ENCODE data around the gene KRT20. TPM values are rescaled to one million over a fixed set of nuclear protein-coding genes. Genes with fewer than 3 reads are reported as not detected.

KRT20 gene
- total RNA-seq, 2 donors from 2014 or later = 1.8 TPM; not detected in 1

DNA sequence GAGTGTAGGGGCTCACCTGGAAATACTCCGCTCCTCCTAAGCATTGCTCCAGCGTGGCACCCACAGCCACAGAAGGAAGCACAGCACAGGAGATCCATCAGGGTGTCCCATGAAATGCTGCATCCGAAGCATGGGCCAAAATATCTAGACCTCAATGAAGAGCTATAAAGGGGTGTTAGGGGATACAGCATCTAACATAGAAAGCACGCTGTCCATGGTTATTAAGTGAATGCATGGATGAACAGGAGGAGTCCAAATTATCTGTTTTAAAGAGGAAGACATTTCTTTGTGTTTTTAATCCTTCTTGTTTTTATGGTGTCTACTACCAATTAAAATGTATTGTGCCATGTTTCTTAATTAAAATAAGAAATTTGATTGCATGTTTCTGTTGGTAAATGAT, 21.6 kb upstream of the KRT20 start:
- Histone ChIP-seq H3K27ac (no peak overlapping the region), H3K4me3 (no peak overlapping the region), H3K4me1 (ENCODE audit: control insufficient read depth in 1 of 2, low read depth in 2 of 2) (peaks cover 14 to 17% of the 10 kb centered on the region in 2 donors), H3K27me3 (replicated peaks; ENCODE audit: insufficient read depth) (no peaks in the 10 kb centered on the region), H3K36me3 (no peaks in the 10 kb centered on the region), H3K9me3 (no peaks in the 10 kb centered on the region)
- ATAC-seq (ENCODE audit: insufficient number of reproducible peaks, low FRiP score, low read depth) (no peak), DNase-seq (ENCODE audit: low spot score) (no peak)
- TF ChIP-seq, protein P1, sequence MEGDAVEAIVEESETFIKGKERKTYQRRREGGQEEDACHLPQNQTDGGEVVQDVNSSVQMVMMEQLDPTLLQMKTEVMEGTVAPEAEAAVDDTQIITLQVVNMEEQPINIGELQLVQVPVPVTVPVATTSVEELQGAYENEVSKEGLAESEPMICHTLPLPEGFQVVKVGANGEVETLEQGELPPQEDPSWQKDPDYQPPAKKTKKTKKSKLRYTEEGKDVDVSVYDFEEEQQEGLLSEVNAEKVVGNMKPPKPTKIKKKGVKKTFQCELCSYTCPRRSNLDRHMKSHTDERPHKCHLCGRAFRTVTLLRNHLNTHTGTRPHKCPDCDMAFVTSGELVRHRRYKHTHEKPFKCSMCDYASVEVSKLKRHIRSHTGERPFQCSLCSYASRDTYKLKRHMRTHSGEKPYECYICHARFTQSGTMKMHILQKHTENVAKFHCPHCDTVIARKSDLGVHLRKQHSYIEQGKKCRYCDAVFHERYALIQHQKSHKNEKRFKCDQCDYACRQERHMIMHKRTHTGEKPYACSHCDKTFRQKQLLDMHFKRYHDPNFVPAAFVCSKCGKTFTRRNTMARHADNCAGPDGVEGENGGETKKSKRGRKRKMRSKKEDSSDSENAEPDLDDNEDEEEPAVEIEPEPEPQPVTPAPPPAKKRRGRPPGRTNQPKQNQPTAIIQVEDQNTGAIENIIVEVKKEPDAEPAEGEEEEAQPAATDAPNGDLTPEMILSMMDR (IDR thresholded peaks at IDR 0.05) = no peak

DNA sequence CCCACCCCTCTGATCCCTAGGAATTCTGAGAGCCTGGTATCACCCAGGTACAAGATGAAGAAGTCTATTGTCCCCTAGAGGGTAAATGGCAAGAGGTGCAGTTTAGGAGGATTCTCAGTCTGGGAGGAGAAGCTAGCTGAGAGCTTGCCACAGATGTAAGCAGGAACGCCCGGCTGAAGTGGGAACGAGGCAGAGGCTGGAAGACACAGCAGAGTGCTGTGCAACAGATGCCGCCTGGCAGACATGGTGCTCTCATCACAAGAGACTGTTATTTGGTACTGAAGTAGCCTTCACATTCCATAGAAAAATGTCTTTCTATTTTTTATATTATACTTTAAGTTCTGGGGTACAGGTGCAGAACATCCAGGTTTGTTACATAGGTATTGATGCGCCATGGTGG, 20.3 kb upstream of the KRT20 start:
- no peaks in the 10 kb centered on the region for H3K27me3 ChIP-seq (replicated peaks; ENCODE audit: insufficient read depth)

DNA sequence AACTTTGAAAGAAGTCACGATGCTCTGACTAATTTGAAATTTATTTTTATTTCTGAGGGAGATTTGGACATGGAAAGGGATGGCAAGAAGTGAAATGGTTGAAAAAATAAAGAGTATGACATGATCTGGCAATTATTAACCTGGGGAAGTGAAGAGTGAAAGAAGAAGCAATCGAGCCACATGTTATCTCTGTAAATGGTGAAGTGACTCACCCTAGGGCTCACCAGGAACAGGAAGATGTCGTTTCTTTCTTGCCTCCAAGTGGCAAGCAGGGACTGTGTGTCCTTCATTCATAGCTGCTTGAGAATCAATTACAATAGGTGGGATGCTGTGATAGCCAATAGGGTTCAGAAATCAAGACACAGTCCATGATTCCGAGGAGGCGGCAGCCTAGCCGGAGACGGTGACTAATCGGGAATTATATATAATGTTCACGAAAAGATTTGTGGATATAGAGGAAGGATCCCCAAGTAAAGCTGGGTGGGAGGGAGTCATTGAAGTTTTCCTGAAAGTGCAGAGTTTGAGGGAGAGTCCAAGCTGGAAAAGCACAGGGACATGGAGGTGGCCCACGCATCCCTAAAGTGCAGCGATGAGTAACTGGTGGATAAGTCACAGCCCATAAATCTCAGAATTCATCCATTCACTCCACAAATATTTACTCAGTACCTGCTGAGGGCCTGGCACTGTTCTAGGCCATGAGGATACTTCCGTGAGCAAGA, 18.2 kb upstream of the KRT20 start:
- H3K4me3 ChIP-seq = no peak overlapping the region

More for the DNA sequence above, 20.3 kb upstream of the KRT20 start:
- Histone ChIP-seq H3K4me1 (ENCODE audit: control insufficient read depth in 1 of 2, low read depth in 2 of 2) (peaks cover 9 to 10% of the 10 kb centered on the region in 2 donors), H3K4me3 (no peak overlapping the region), H3K36me3 (no peaks in the 10 kb centered on the region), H3K9me3 (no peaks in the 10 kb centered on the region), H3K27ac (no peak overlapping the region)
- DNase-seq (ENCODE audit: low spot score) = no peak
- TF ChIP-seq, protein P1 (IDR thresholded peaks at IDR 0.05) = no peak
- no peak for ATAC-seq (ENCODE audit: insufficient number of reproducible peaks, low FRiP score, low read depth)

DNA sequence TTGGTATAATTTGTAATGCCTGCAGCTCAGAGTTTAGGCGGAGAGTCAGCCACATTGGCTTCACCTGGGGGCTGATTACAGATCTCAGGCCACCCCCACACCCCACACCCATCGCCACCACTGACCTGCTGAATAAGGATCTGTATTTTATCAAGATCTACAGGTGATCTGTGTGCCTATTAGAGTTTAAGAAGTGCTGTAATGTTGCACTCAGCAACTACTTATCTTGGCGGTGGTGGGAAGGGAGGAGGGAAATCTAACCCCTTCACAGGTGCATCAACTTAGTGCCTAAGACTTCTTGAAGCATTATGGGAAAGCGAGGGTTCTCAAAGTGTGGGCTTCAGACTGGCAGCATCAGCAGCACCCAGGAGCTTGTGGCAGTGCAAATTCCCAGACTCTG, 17.5 kb upstream of the KRT20 start:
- no peak overlapping the region for H3K27ac ChIP-seq
- no peak overlapping the region for H3K4me3 ChIP-seq
- TF ChIP-seq, protein P1 (IDR thresholded peaks at IDR 0.05) = no peak
- no peaks in the 10 kb centered on the region for H3K27me3 ChIP-seq (replicated peaks; ENCODE audit: insufficient read depth)
- ATAC-seq (ENCODE audit: insufficient number of reproducible peaks, low FRiP score, low read depth) (no peak), DNase-seq (ENCODE audit: low spot score) (no peak)
- no peaks in the 10 kb centered on the region for H3K4me1 ChIP-seq (ENCODE audit: control insufficient read depth in 1 of 2, low read depth in 2 of 2)
- no peaks in the 10 kb centered on the region for H3K36me3 ChIP-seq
- H3K9me3 ChIP-seq = no peaks in the 10 kb centered on the region

More for the DNA sequence above, 18.2 kb upstream of the KRT20 start:
- ATAC-seq (ENCODE audit: insufficient number of reproducible peaks, low FRiP score, low read depth) = no peak
- Histone ChIP-seq H3K27me3 (replicated peaks; ENCODE audit: insufficient read depth) (no peaks in the 10 kb centered on the region), H3K27ac (no peak overlapping the region), H3K4me1 (ENCODE audit: control insufficient read depth in 1 of 2, low read depth in 2 of 2) (no peaks in the 10 kb centered on the region), H3K36me3 (no peaks in the 10 kb centered on the region), H3K9me3 (no peaks in the 10 kb centered on the region)
- no peak for DNase-seq (ENCODE audit: low spot score)
- TF ChIP-seq, protein P1 (IDR thresholded peaks at IDR 0.05) = no peak

DNA sequence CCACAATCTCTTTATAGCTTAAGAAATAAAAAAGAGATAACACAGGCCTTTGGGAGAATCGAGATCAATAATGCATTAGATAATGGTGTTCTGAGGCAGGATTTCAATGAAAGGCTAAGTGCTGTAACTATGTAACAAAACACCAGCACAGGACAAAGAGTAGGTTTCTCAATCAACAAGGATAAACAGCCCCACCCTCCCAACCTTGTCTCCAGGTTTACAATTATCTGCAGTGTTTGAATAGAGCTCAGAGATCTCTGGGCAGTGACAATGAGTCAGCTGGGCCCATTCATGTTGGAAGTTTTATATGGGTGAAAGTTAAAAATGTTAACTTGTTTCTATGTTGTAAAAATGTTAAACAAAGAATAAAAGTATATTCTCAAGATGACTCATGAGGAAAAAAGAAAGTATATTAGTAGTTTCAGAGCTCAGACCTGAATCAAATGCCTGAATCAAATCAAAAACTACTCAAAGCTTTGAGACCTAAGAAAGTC, 17.0 kb upstream of the KRT20 start:
- DNase-seq (ENCODE audit: low spot score) = no peak
- no peak overlapping the region for H3K27ac ChIP-seq
- ATAC-seq (ENCODE audit: insufficient number of reproducible peaks, low FRiP score, low read depth) = no peak
- H3K4me3 ChIP-seq = no peak overlapping the region
- H3K27me3 ChIP-seq (replicated peaks; ENCODE audit: insufficient read depth) = no peaks in the 10 kb centered on the region
- no peaks in the 10 kb centered on the region for H3K4me1 ChIP-seq (ENCODE audit: control insufficient read depth in 1 of 2, low read depth in 2 of 2)
- no peaks in the 10 kb centered on the region for H3K36me3 ChIP-seq
- TF ChIP-seq, protein P1 (IDR thresholded peaks at IDR 0.05) = no peak
- no peaks in the 10 kb centered on the region for H3K9me3 ChIP-seq

Data from thoracic aorta (tissue), 2 donors.